Loucy (cell line): Measurements from ENCODE around the gene U2SURP.

Experiments
- H2AFZ ChIP-seq: fragments of 200-600 bp; sonication (generic); 2 replicates; pipeline ENCODE4 v1.6.0; 2016; ENCODE audit warnings: antibody characterized with exemption, mild to moderate bottlenecking, low read length, moderate library complexity
- H3F3A ChIP-seq: fragments of 200-600 bp; 2 replicates; pipeline ENCODE4 v1.6.0; 2016; ENCODE audit warnings: antibody characterized with exemption, low read depth, mild to moderate bottlenecking
- H3K27me3 ChIP-seq: fragments of 200-600 bp; sonication (generic); 2 replicates; pipeline ENCODE4 v1.6.1; 2014; ENCODE audit warnings: low read length, mild to moderate bottlenecking; ENCODE audit not compliant: insufficient read depth, poor library complexity, severe bottlenecking
- H3K36me3 ChIP-seq: fragments of 200-600 bp; sonication (generic); 2 replicates; pipeline ENCODE4 v1.6.1; 2016; ENCODE audit warnings: low read length; ENCODE audit not compliant: insufficient read depth
- H3K4me1 ChIP-seq: fragments of 200-600 bp; sonication (generic); 2 replicates; pipeline ENCODE4 v1.5.1; 2014; ENCODE audit warnings: low read length, mild to moderate bottlenecking; ENCODE audit not compliant: insufficient read depth, poor library complexity, severe bottlenecking
- H3K4me2 ChIP-seq: fragments of 200-600 bp; sonication (generic); 2 replicates; pipeline ENCODE4 v1.6.0; 2014; ENCODE audit warnings: antibody characterized with exemption, low read length, low read depth, mild to moderate bottlenecking; ENCODE audit not compliant: poor library complexity, severe bottlenecking
- H3K4me3 ChIP-seq: fragments of 200-600 bp; sonication (generic); 2 replicates; pipeline ENCODE4 v1.5.1; 2014; ENCODE audit warnings: low read length, mild to moderate bottlenecking, mixed read lengths; ENCODE audit not compliant: poor library complexity, severe bottlenecking
- H3K79me2 ChIP-seq: fragments of 200-600 bp; sonication (generic); 2 replicates; pipeline ENCODE4 v1.6.1; 2014; ENCODE audit warnings: low read length; ENCODE audit not compliant: insufficient read depth
- H3K9ac ChIP-seq: fragments of 200-600 bp; sonication (generic); 2 replicates; pipeline ENCODE4 v1.6.0; 2014; ENCODE audit warnings: mild to moderate bottlenecking, low read depth, low read length, moderate library complexity; ENCODE audit not compliant: poor library complexity, severe bottlenecking
- H3K9me2 ChIP-seq: fragments of 200-600 bp; sonication (generic); replicated peaks from 2 replicates; pipeline ENCODE4 v1.6.1; 2016; ENCODE audit warnings: low read depth, low read length, mixed read lengths
- H3K9me3 ChIP-seq: fragments of 200-600 bp; sonication (generic); 2 replicates; pipeline ENCODE4 v1.6.1; 2014; ENCODE audit warnings: mild to moderate bottlenecking, antibody characterized with exemption, low read length, low read depth; ENCODE audit not compliant: insufficient read depth
- H4K20me1 ChIP-seq: fragments of 200-600 bp; sonication (generic); 2 replicates; pipeline ENCODE4 v1.6.0; 2014; ENCODE audit warnings: antibody characterized with exemption, low read length, mild to moderate bottlenecking; ENCODE audit not compliant: insufficient read depth, poor library complexity, severe bottlenecking
- CTCF ChIP-seq: fragments of 200-600 bp; sonication (generic); conservative IDR thresholded peaks from 2 replicates; pipeline ENCODE4 v1.5.1; 2014; ENCODE audit warnings: mild to moderate bottlenecking, antibody characterized with exemption, low read length
- EZH2phosphoT487 ChIP-seq: fragments of 200-600 bp; IDR thresholded peaks from 2 replicates; pipeline ENCODE4 v1.6.1; 2018; ENCODE audit warnings: antibody characterized with exemption, mild to moderate bottlenecking, moderate library complexity, borderline replicate concordance

The U2SURP gene

DNA sequence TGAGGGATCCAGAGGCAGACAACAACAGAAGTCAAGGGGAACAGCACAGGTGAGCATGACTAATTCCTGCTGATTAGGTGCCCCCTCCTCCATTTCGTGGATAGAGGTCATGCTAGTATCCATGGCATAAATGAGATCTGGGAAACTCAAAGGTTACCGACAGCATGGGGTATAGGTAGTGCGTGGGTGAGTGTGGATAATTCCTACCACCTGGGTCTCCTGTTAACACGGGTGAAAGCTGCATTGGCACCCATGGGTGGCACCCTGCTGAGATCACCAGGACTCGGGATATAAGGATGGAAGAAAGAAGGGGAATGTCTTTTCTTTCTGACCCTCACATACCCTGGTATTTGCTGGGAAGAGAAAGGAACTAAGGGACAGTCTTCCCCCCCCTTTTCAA, 103.8 kb downstream of the U2SURP start:
- H3K9me2 ChIP-seq, result no peaks in the 10 kb centered on the region
- H2AFZ ChIP-seq, result no peak overlapping the region
- no peaks in the 10 kb centered on the region for H3F3A ChIP-seq
- H4K20me1 ChIP-seq, result no peaks in the 10 kb centered on the region
- H3K4me3 ChIP-seq, result no peak overlapping the region
- no peak overlapping the region for H3K4me2 ChIP-seq
- no peaks in the 10 kb centered on the region for H3K4me1 ChIP-seq
- H3K27me3 ChIP-seq, result peaks cover 3% of the 10 kb centered on the region
- H3K9ac ChIP-seq, result no peak overlapping the region
- H3K79me2 ChIP-seq, result no peaks in the 10 kb centered on the region
- H3K9me3 ChIP-seq, result peaks cover 6% of the 10 kb centered on the region; the same call in 1 of the 2 replicates
- H3K36me3 ChIP-seq, result no peaks in the 10 kb centered on the region
- TF ChIP-seq EZH2phosphoT487, result no peak
- no peak for TF ChIP-seq CTCF

GRCh38 chr3:143109861-143110260, 108.5 kb downstream of the U2SURP start:
- Histone ChIP-seq H3K79me2 (no peaks in the 10 kb centered on the region), H3K9me2 (no peaks in the 10 kb centered on the region), H3K4me2 (no peak overlapping the region), H4K20me1 (no peaks in the 10 kb centered on the region), H3K9me3 (peaks cover 6% of the 10 kb centered on the region; the same call in 1 of the 2 replicates), H3K9ac (no peak overlapping the region), H3K4me1 (no peaks in the 10 kb centered on the region), H3K27me3 (peaks cover 3% of the 10 kb centered on the region), H3F3A (no peaks in the 10 kb centered on the region), H3K36me3 (no peaks in the 10 kb centered on the region), H3K4me3 (no peak overlapping the region), H2AFZ (no peak overlapping the region)
- TF ChIP-seq CTCF (no peak), EZH2phosphoT487 (no peak)
